Mesothelial cell of epicardium (in vitro differentiated cells): ENCODE data around the gene ACACA. TPM values are rescaled to one million over a fixed set of nuclear protein-coding genes. Genes with fewer than 3 reads are reported as not detected.

Experiments
- DNase-seq, 2 experiments: peaks; one replicate each; pipeline ENCODE4 v3.0.0; 2021; ENCODE audit warnings: low spot score in 2 of 2; ENCODE audit not compliant: unreplicated experiment in 2 of 2
- H3K27ac Mint-ChIP-seq: 2 replicates; pipeline ENCODE4 v1.8.0; 2021; ENCODE audit warnings: mixed read lengths
- H3K27me3 Mint-ChIP-seq: 2 replicates; pipeline ENCODE4 v1.8.0; 2021; ENCODE audit warnings: low read depth, mixed read lengths
- H3K36me3 Mint-ChIP-seq: 2 replicates; pipeline ENCODE4 v1.8.0; 2021; ENCODE audit warnings: mixed read lengths
- H3K4me1 Mint-ChIP-seq: 2 replicates; pipeline ENCODE4 v1.8.0; 2021; ENCODE audit warnings: mixed read lengths
- H3K4me3 Mint-ChIP-seq: 2 replicates; pipeline ENCODE4 v1.8.0; 2021; ENCODE audit warnings: mild to moderate bottlenecking, moderate library complexity, mixed read lengths
- H3K9me3 Mint-ChIP-seq: 2 replicates; pipeline ENCODE4 v1.8.0; 2021; ENCODE audit warnings: mixed read lengths
- total RNA-seq: library from RNA; stranded (reverse); gene quantifications from 3 replicates; pipeline ENCODE4 v1.2.1, GENCODE V29; 2021
- TF ChIP-seq, protein P1 (sequence below): fragments of 200-600 bp; sonication (generic); IDR thresholded peaks from one replicate; pipeline ENCODE4 v1.5.0; 2021; ENCODE audit warnings: antibody characterized with exemption; ENCODE audit not compliant: unreplicated experiment

Gene ACACA
- total RNA-seq, 1 donor from 2014 or later, result 127 TPM

DNA sequence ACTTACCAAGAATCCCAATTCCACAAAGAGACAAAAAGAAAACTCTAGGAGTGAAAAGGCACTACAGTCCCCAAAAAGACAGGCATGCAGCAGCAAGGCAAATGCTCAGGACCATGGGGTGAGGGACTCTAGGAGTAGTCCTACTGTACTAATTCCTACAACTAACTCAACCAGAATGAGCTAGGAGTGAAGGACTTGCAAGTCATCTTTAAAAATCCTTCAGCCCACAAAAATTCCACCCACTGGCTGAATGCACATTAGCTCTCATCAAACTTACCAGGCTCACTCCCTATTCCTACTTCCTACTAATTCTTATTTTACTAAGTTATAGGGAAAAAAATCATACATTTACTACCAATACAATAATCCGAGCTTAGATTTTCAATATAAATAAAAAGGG, 172.5 kb downstream of the ACACA start:
- H3K27me3 Mint-ChIP-seq, result no peaks in the 10 kb centered on the region
- peaks cover 40% of the 10 kb centered on the region for H3K36me3 Mint-ChIP-seq
- no peak overlapping the region for H3K4me3 Mint-ChIP-seq
- no peaks in the 10 kb centered on the region for H3K9me3 Mint-ChIP-seq
- no peaks in the 10 kb centered on the region for H3K4me1 Mint-ChIP-seq
- TF ChIP-seq, protein P1, sequence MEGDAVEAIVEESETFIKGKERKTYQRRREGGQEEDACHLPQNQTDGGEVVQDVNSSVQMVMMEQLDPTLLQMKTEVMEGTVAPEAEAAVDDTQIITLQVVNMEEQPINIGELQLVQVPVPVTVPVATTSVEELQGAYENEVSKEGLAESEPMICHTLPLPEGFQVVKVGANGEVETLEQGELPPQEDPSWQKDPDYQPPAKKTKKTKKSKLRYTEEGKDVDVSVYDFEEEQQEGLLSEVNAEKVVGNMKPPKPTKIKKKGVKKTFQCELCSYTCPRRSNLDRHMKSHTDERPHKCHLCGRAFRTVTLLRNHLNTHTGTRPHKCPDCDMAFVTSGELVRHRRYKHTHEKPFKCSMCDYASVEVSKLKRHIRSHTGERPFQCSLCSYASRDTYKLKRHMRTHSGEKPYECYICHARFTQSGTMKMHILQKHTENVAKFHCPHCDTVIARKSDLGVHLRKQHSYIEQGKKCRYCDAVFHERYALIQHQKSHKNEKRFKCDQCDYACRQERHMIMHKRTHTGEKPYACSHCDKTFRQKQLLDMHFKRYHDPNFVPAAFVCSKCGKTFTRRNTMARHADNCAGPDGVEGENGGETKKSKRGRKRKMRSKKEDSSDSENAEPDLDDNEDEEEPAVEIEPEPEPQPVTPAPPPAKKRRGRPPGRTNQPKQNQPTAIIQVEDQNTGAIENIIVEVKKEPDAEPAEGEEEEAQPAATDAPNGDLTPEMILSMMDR, result no peak
- H3K27ac Mint-ChIP-seq, result no peak overlapping the region
- DNase-seq, result no peak

DNA sequence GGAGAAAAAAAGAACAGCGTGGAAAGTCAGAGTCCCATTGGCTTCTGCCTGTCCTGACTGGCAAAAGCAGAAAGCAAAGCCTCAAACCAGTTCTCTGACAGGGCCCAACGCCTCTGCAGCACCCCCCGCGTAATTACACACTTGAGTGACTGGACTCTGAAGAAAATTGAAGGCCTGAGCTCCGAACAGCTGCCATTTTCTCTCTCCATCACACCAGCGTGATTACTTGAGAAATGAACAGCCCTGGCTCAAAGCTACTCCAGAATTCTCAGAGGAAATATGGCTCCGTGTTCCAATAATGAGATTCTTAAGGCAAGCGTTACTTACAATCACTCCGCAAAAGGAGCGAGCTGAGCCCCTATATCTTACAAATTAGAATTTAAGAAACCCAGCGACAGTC, 173.6 kb downstream of the ACACA start:
- TF ChIP-seq, protein P1, result no peak
- H3K27ac Mint-ChIP-seq, result no peak overlapping the region
- no peak overlapping the region for H3K4me3 Mint-ChIP-seq
- H3K27me3 Mint-ChIP-seq, result no peaks in the 10 kb centered on the region
- DNase-seq, result no peak
- H3K9me3 Mint-ChIP-seq, result no peaks in the 10 kb centered on the region
- no peaks in the 10 kb centered on the region for H3K4me1 Mint-ChIP-seq
- peaks cover 40% of the 10 kb centered on the region for H3K36me3 Mint-ChIP-seq

DNA sequence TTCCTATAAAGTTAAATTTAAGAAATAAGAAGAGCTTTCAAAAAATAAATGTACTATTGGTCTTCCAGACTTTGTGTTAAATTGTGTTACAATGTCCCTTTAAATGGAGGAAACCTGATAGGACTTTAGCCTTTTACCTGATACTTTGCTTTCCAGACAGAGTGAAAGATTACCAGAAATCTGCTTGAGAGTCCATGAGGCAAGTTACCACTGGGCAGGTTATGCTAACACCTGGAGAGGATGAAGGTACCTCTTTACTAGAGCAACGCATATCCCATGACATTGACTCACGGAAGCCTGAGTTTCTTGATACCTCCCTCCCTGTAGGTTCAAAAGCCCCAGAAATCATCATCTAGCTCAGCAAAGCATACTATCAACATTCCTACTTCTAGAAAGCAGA, 174.7 kb downstream of the ACACA start:
- peaks cover 34% of the 10 kb centered on the region for H3K36me3 Mint-ChIP-seq
- TF ChIP-seq, protein P1, result no peak
- DNase-seq, result no peak
- no peaks in the 10 kb centered on the region for H3K9me3 Mint-ChIP-seq
- H3K27ac Mint-ChIP-seq, result no peak overlapping the region
- no peaks in the 10 kb centered on the region for H3K27me3 Mint-ChIP-seq
- no peaks in the 10 kb centered on the region for H3K4me1 Mint-ChIP-seq
- H3K4me3 Mint-ChIP-seq, result no peak overlapping the region

DNA sequence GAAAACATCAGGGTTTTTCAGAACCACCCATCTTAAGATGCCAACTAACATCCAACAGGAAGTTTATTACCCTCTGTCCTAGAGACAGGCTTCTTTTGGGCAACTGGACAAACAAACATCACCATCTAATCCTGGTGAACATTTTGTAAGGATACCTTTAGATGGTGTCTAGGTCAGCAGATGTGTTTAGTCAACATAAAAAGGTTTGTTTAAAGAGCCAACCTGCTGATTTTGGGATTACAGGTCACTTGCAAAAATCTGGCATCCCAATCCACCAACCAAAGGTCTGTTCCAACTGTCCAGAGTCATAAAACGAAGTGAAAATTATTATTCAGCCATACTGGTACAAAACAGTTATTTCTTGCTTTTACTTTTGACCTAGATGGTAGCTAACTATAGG, 176.0 kb downstream of the ACACA start:
- no peak overlapping the region for H3K27ac Mint-ChIP-seq
- no peaks in the 10 kb centered on the region for H3K4me1 Mint-ChIP-seq
- H3K4me3 Mint-ChIP-seq, result no peak overlapping the region
- H3K36me3 Mint-ChIP-seq, result peaks cover 31% of the 10 kb centered on the region
- DNase-seq, result no peak
- no peaks in the 10 kb centered on the region for H3K27me3 Mint-ChIP-seq
- no peaks in the 10 kb centered on the region for H3K9me3 Mint-ChIP-seq
- TF ChIP-seq, protein P1, result no peak

DNA sequence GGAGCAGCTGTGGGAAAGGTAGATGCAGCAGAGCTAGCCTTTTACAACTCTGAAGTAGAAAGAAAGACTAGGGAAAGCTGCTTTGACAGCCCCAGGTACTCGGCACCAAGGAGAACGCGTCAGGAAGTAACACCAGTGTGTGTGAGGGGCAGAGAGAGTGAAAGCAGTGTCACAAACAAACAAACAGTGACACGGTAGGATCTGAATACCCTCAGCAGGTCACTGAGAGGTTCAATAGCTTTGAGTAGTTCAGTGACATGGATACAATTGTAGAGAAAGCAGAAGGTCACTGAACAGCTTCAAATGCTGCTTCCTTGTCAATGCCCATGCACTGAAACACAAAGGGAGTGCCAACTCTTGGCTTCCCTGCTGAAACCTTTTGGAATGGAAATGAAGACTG, 181.2 kb downstream of the ACACA start:
- no peaks in the 10 kb centered on the region for H3K27me3 Mint-ChIP-seq
- peaks cover 4% of the 10 kb centered on the region for H3K4me1 Mint-ChIP-seq
- DNase-seq, result no peak
- H3K9me3 Mint-ChIP-seq, result no peaks in the 10 kb centered on the region
- H3K36me3 Mint-ChIP-seq, result peaks cover 20% of the 10 kb centered on the region
- H3K27ac Mint-ChIP-seq, result no peak overlapping the region
- TF ChIP-seq, protein P1, result no peak
- no peak overlapping the region for H3K4me3 Mint-ChIP-seq

DNA sequence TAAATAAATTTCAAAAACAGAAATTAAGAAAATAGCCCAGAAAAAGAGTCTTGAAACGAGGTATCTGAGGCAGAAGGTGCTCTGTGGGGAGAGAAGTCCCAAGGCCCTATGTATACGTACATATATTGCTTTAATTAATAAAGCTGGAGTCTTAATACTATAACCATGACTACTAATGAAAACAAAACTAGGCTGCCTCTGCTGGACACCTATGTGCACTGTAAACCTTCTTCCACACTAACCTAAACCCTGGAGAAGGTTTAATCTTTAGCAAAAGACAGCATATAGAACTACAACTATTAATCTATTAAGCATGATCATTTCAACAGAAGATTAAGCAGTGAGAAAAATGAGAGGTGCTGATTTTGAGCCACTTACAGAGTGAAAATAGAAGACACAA, 184.8 kb downstream of the ACACA start:
- Mint-ChIP-seq H3K27ac (peak overlapping the region; percentile 40), H3K36me3 (peaks cover 15% of the 10 kb centered on the region), H3K9me3 (no peaks in the 10 kb centered on the region), H3K4me1 (peaks cover 12% of the 10 kb centered on the region), H3K27me3 (no peaks in the 10 kb centered on the region), H3K4me3 (no peak overlapping the region)
- DNase-seq, result no peak
- TF ChIP-seq, protein P1, result no peak
